ENCODE data around the gene NUP50.

The NUP50 gene

GRCh38 chr22:45196308-45196707 is 32.6 kb downstream of the NUP50 start:
- DNase-seq (ENCODE audit: low read depth in 2 of 2): no peak

- no peak for DNase-seq (ENCODE audit: low read depth in 2 of 2)
Observed at GRCh38 chr22:45196926-45197605, 33.3 kb downstream of the NUP50 start.

DNA sequence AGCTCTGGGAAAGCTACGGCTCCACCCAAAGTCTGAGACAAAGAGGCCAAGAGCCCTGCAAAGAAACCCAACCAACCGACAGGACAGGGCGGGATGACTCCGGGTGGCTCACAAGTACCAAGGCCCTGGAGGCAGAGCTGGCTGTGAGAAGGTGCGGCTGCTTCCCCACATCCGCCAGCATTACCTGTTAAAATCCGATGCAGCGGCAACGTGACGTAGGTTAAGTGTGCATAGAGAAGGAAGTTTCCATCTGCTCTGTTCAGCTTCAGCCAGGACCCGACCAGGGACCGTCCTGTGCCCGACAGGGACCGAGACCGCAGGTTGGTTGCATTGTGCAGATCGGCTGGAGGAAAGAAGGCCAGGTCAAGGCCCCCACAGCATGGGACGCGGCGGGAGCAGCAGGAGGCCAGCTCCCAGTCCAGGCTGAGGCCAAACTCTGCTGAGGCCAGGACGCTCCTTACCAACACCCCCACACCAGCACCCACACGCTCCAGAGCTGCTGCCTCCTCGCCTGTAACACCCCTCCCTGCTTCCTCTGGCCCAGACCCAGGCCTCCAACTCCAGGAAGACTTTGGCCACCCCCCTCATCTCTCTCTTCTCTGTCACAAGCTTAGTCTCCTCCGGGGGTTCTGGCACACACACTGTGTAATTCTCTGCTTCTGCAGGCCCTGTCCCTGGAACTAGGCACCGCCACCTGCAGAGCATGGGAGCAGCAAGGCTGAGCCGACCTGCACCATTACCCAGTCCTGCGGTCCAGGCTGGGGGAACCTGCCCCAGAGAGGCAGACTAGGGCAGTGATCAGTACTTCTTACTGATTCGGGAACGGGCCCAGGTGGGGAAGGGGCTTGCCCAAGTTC is 34.1 kb downstream of the NUP50 start:
- no peak for DNase-seq (ENCODE audit: low read depth in 2 of 2)

GRCh38 chr22:45198463-45198795 is 34.7 kb downstream of the NUP50 start:
- DNase-seq (ENCODE audit: low read depth in 2 of 2): no peak

- no peak for DNase-seq (ENCODE audit: low read depth in 2 of 2)
Observed at GRCh38 chr22:45199723-45200122, 36.0 kb downstream of the NUP50 start.

- no peak for DNase-seq (ENCODE audit: low read depth in 2 of 2)
Observed at GRCh38 chr22:45200230-45200629, 36.5 kb downstream of the NUP50 start.

DNA sequence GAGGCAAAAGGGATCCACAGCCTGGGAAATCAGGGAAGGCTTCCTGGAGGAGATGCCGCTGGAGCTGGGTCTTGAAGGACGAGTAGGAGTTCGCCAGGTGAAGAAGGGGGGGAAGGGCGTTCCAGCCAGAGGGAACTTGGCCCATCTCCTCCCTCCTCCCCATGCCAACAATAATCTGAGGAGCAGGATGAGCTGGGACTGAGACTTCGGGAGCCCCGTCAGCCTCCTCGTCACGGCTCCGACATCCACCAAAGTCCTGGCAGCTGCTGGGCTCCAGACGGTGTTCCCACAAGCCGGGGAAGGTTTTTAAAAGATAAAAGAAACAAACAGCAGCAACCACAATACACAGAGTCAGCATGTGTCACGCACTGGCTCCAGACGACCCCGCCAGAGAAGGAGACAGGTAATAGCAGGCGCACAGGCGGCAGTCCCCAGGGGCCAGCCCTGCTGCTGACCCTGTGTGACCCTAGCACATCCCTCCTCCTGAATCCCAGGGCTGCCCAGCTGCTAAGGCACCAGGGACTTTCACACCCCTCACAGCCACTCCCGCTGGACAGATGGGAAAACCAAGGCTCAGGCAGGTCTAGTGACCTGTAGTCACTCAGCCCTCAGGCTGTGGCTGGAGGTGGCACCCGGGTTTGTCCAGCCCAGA is 37.3 kb downstream of the NUP50 start:
- DNase-seq (ENCODE audit: low read depth in 2 of 2): no peak

- DNase-seq (ENCODE audit: low read depth in 2 of 2): no peak
Observed at GRCh38 chr22:45201678-45202332, 38.1 kb downstream of the NUP50 start.

DNA sequence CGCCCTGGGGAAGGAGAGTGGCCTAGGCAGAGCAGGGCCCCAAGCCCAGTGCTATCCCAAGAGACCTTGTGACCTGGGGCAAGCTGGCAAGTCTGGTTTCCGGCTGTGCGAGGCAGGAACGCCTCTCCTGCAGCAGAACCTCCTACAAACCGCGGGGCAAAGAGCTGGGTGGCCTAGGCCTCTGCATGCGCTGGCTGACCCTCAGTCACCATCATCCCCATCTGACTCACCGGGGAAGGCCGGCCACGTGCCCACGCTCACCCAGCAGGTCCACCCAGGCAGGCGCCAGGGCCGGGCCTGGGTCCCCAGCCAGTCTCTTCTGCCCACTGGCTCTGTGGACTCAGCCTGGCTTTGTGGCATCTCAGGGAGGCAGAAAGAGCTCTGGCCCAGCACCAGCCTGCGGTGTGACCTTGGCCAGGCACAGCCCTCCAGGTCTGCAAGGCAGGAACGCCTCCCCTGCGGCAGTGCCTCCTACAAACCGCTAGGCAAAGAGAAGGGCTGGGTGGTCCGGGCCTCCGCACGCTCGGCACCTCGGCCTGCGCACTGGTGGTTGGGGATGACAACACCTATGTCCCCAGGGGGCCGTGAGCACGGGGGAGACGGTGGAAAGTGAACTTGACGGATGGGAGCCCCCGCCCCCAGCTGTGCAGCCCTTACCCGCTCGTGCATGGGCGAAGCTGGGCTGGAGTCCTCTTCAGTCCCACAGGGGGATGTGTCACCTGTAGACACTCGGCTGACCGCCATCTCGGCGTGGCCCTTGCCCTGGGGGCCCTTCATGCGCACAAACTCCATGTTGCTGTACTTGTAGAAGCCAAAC is 38.8 kb downstream of the NUP50 start:
- no peak for DNase-seq (ENCODE audit: low read depth in 2 of 2)

DNA sequence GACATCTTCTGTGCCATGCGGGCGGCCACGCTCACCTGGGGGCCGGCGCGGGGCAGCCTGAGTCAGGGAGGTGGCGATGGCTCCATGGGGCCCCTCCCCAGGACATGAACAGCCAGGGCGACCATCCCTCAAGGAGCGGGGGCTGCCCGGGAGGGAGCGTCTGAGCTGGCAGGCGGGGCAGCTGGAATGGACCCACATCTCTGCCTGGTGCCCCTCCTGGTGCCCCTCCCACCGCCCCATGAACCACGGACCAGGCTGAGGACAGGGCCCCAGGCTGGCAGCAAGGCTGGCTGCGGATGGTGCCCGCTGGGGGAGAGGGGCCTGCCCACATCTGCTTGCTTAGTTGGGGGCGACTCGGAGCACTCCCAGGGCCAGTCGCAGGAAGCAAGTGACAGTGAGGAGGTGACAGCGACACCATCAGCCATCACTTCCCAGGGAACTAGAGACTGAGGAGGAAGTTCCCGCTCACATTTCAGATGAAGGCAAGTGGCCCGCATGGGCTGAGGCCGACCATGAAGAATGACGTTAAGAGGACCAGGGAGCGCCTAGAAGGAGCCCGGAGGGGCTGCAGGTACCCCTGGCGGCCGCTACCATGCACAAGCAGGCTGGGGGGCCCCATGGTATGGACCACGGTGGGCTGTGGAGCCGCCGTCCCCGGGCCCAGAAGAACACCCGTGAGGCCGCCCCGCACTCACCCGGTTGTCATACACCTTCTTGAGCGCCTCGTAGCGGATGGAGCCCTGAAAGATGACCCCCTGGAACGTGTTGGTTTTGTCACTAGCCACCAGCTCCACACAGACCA is 39.6 kb downstream of the NUP50 start:
- no peak for DNase-seq (ENCODE audit: low read depth in 2 of 2)

DNA sequence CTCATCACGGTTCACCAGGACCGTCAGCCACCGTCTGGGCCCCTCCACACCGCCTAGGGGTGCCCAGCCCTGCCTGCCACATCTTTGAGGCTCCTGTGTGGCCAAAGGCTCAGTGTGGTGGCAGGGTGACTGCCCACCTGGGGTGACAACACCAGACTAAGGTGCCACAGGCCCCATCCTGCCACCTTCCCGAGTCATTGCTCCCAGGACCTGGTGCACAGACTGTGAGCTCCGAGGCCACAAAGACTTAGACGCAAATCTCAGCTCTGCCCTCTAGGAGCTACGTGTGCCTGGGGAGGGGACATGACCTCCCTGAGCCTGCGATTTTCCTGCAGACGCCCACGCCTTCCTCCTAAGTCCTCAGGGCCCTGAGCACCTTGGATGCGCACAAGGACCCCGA is 40.5 kb downstream of the NUP50 start:
- no peak for DNase-seq (ENCODE audit: low read depth in 2 of 2)

GRCh38 chr22:45204819-45205218 is 41.1 kb downstream of the NUP50 start:
- DNase-seq (ENCODE audit: low read depth in 2 of 2): no peak

DNA sequence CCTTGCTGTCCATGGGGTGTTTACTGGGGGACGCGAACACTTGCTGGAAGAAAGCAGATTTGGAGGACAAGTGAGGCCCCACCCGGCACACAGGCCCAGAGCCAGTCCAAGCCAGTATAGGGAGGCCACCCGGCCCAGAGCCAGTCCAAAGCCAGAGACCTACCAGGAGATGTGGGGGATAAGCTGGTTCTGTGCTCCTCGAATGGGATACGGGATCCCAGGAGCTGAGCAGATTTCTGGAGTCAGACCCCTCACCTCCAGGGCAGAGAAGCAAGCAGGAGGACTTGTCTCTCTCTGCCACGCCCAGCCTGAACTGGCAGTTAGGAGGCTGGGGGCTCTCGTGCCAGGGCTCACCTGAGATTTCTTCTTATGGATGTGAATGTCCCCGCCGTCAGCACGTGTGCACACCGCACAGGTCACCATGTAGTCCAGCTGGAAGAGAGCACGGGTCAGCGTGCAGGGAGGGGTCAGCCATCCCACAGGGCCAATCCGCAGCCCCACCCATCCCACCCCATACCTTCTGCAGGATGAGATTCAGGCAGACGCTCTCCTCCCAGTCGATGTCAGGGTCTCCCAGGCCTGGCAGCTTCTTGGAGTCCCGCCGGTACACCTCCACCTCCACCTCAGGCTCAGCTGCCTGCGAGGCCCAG is 41.7 kb downstream of the NUP50 start:
- DNase-seq (ENCODE audit: low read depth in 2 of 2): no peak

GRCh38 chr22:45206233-45206632 is 42.5 kb downstream of the NUP50 start:
- no peak for DNase-seq (ENCODE audit: low read depth in 2 of 2)

DNA sequence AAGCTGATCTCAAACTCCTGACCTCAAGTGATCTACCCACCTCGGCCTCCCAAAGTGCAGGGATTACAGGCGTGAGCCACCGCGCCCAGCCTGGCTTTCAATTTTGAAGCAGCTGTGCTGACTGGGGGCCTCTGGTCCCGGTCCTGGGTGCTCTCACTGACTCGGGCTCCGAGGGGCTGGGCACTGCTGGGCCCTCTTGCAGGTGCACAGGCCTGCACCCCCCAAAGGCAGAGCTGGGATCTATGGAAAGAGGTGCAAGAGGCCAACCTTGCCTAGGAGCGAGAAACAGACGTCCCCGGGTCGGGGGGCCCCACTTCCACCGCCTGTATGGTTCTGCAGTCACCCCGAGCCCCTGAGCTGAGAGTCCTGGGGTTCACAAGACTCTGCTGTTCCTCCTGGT is 43.8 kb downstream of the NUP50 start:
- no peak for DNase-seq (ENCODE audit: low read depth in 2 of 2)

- DNase-seq (ENCODE audit: low read depth in 2 of 2): no peak
Observed at GRCh38 chr22:45207981-45208664, 44.4 kb downstream of the NUP50 start.

GRCh38 chr22:45208696-45208992 is 44.9 kb downstream of the NUP50 start:
- DNase-seq (ENCODE audit: low read depth in 2 of 2): no peak

- no peak for DNase-seq (ENCODE audit: low read depth in 2 of 2)
Observed at GRCh38 chr22:45208993-45209838, 45.5 kb downstream of the NUP50 start.

DNA sequence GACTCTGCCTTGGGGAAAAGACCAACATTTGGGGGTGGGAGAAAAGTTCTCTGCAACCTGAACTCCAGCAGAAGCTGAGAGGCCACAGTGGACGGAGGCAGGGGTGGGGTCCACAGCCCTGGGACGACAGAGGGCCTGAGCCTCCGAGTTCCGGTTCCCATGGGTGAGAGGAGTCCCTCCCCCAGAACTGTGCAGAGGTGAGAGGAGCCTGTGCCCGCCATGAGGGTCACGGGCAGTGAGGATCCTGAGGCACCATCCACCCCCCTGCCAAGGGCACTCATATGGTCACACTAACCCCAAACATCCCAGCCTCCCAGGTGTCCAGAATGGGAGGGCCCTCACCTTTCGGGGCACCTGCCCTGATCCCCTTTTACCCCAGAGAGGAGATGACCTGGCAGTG is 46.4 kb downstream of the NUP50 start:
- no peak for DNase-seq (ENCODE audit: low read depth in 2 of 2)
